ENCODE data around the gene TBX20.
"Not testable (repeated sequence)": the region's sequence is repeated elsewhere in the genome, so short reads cannot be mapped to it uniquely, and the experiment has no call there.

TBX20 gene

GRCh38 chr7:35220176-35220575 lies 33.7 kb downstream of the TBX20 start:
- not testable (repeated sequence) for DNase-seq (ENCODE audit: low spot score)

DNA sequence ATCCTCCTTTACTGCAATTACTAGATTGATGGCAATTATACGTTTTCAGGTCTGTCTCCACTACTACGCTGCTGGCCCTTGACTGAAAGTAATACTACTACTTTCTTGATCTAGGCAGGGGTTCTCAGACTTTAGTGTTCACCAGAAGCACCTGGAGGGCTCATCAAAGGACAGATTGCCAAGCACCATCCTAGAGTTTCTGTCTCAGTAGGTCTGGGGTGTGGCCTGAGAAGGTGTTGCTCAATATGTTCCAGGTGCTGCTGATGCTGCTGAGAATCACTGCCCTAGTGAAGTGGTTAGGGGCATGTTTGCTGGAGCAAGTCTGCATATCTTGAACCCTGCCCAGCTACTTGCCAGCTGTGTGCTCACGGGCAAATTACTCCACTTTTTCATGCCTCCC lies 37.9 kb downstream of the TBX20 start:
- not testable (repeated sequence) for DNase-seq (ENCODE audit: low spot score)

GRCh38 chr7:35215063-35215462 lies 38.8 kb downstream of the TBX20 start:
- DNase-seq (ENCODE audit: low spot score), result not testable (repeated sequence)

GRCh38 chr7:35206924-35207323 lies 47.0 kb downstream of the TBX20 start:
- not testable (repeated sequence) for DNase-seq (ENCODE audit: low spot score)

- not testable (repeated sequence) for DNase-seq (ENCODE audit: low spot score)
These were observed 49.0 kb downstream of the TBX20 start for GRCh38 chr7:35204850-35205249.

- DNase-seq (ENCODE audit: low spot score), result not testable (repeated sequence)
These were observed 49.9 kb downstream of the TBX20 start for GRCh38 chr7:35204031-35204430.

DNA sequence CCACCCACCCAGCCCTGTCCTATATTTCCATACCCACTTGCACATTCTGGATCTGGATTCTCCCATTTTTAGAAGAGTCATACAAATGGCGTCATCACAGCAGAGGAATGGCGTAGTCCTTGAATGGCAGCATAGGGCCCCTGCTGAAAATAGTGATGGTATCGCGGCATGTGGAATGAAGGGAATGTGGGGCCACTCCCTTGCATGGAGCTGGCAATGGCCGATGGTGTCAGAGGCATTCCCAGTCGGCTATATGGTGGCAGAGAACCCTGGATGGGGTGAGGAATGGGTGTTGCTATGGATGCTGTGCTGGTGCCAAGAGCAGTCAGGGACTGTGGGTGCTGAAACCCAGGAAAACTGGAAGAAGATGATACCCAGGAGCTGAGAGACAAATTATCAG lies 51.5 kb downstream of the TBX20 start:
- not testable (repeated sequence) for DNase-seq (ENCODE audit: low spot score)

- DNase-seq (ENCODE audit: low spot score), result not testable (repeated sequence)
These were observed 53.7 kb downstream of the TBX20 start for GRCh38 chr7:35200170-35200569.

DNA sequence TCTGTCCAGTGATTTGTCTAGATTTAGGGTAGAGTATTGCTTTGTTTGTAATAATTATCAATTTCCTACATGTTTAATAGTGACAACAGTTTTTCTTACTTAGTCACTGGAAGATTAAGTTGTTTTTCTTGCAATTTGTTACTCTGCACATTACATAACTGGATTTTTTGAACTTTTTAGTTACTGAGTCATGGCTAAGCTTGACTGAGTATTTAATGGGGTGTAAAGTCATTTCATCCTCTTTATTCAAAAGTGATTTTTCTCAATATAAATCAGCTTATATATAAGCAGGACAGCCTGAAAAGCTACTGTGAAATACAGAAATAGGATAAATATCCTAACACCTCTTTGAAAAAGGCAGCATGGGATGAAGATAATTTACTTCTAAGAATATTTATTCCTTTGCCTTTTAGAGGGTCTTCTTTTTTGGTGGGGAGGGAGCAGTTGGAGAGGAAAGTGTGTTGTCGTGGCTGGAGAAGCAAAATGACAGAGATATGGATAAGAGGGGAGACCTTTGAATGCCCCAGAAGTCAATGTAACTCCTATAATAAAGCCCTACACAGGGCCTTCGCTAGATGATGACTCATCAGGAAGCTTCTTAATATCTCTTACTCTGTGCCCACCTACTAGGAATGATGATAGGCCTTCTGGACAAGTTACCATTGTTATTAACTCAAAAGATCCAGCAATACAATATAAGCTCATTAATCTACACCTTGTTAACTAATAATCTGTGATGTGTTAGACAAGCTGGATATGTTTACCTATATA lies 55.3 kb downstream of the TBX20 start:
- DNase-seq (ENCODE audit: low spot score), result not testable (repeated sequence)

DNA sequence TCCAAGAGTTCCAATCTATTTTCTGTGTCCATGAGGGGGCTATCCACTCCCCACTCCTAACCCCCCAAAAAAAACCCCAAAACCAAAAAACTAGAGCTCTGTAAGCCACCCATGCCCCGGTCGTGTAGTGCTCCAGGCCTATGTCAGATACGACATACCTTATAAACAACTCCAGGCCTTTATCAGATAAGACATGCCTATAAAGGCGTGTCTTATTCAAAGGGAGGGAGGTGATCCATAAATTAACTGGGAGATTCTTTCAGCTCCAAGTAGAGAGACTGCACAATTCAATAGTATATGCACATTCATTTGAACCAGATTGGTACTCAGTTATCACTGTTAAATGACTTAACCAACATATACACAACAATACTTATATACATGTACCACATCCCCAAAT lies 62.3 kb downstream of the TBX20 start:
- DNase-seq (ENCODE audit: low spot score), result not testable (repeated sequence)

DNA sequence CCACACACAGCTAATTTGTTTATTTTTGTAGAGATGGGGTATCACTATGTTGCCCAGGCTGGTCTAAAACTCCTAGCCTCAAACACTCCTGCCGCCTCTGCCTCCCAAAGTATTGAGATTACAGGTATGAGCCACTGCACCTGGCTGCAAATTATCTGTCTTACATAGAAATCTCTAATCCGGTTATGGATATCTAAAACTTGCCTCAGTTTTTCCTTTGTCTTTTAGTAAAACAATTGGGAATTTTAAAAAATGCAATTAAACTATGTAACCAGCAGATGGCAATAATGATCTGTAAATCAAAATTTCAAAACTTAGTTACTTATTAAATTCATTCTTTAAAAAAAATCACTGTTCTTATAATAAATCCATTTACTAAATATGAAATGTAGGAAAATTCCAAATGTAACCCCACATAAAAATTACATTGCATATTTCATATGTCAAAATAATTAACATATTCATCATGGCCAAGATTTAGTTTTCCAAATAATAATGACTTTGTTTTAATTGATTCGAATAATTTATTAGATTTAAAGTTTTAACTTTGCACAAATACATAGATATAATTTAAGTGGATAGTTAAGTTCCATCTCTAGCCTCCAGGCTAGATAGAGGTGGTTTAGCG lies 63.6 kb downstream of the TBX20 start:
- not testable (repeated sequence) for DNase-seq (ENCODE audit: low spot score)

DNA sequence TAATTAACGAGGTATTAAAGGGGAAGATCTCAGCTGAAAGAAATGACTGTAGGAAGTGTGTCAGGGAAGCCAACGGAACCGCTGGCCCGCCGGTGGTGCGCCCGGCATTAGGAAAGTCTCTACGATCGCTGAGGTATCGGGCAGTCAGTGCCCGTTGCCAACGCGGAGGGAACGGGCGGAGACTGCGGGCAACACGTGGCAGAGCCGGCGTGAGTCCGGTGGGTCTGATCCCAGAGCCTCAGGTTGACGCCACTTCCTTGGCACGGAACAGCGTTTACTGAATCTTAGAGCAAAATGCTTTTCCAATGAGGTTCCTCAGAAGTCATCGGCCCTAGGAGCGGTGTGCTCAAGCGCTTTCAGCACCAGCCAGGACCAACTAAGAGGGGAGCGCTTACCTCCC lies 67.1 kb downstream of the TBX20 start:
- DNase-seq (ENCODE audit: low spot score), result not testable (repeated sequence)

GRCh38 chr7:35185908-35186731 lies 67.8 kb downstream of the TBX20 start:
- DNase-seq (ENCODE audit: low spot score), result no peak

DNA sequence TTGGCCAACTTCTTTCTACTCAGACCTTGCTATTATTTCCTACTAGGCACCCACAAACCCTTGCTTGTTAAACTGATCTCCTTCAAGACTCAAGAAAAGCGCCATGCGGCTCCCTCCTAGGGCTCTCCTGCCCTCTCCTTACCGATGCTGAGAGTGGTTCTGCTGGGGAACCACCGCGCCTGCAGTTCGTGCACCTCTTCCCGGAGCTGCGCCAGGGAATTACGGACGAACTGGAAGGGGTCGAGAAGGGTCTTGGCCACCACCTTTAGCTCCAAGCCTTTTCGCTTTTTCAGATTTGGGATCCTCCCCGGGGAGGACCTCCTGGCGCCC lies 68.4 kb downstream of the TBX20 start:
- not testable (repeated sequence) for DNase-seq (ENCODE audit: low spot score)

GRCh38 chr7:35184961-35185360 lies 68.9 kb downstream of the TBX20 start:
- not testable (repeated sequence) for DNase-seq (ENCODE audit: low spot score)

- not testable (repeated sequence) for DNase-seq (ENCODE audit: low spot score)
These were observed 69.9 kb downstream of the TBX20 start for GRCh38 chr7:35183873-35184503.

- not testable (repeated sequence) for DNase-seq (ENCODE audit: low spot score)
These were observed 73.2 kb downstream of the TBX20 start for GRCh38 chr7:35180665-35181064.

DNA sequence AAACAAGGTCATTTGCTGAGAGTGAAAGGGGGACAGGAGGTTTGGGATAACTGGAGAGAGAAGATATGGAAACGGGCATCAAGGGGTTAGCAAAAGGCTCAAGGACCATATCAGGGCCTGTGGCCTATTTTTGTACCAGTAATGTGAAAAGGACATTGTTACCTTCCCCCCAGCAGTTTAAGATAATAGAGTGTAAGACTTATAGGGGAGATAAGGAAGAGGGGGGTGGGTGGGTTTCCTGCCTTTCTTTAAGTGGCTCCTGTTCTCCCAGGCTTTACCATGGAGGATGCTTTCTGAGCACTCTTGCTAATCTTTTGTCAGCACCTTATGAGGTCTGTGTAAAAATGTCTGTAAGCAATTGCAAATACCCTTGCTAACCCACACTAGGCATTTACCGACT lies 80.7 kb downstream of the TBX20 start:
- not testable (repeated sequence) for DNase-seq (ENCODE audit: low spot score)

DNA sequence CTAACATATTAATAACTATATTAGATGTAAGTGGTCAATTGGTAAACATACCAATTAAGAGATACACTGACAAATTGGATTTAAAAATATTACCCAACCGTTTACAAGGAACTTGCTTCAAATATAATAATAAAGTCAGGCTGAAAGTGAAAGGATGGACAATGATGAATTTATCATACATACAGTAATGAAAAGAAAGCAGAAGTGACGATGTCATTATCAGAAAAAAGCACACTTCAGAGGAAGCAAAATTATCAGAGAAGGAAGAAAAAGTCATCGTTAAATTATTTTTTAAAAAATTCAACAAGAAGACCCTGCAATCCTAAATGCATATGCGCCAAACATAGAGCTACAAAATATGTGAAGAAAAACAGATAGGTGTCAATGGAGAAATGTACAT lies 81.8 kb downstream of the TBX20 start:
- not testable (repeated sequence) for DNase-seq (ENCODE audit: low spot score)

GRCh38 chr7:35167658-35168057 lies 86.2 kb downstream of the TBX20 start:
- DNase-seq (ENCODE audit: low spot score), result not testable (repeated sequence)

GRCh38 chr7:35167158-35167557 lies 86.7 kb downstream of the TBX20 start:
- DNase-seq (ENCODE audit: low spot score), result not testable (repeated sequence)

- DNase-seq (ENCODE audit: low spot score), result not testable (repeated sequence)
These were observed 92.7 kb downstream of the TBX20 start for GRCh38 chr7:35161059-35161740.

Measured in CD4-positive, alpha-beta T cell treated with Interleukin-15 for 4 hours (primary cell).